ENCODE data around the gene CLDN3. TPM values are rescaled to one million over a fixed set of nuclear protein-coding genes. Genes with fewer than 3 reads are reported as not detected.

The CLDN3 gene
- total and polyA plus RNA-seq, 9 of the 15 experiments (the other 6 are each of a cell fraction or from before 2014, with no cell fraction given) = 0.29 TPM; not detected in 8

- no peak for TF ChIP-seq ZNF146 (CRISPR knock-in tag; IDR thresholded peaks at IDR 0.05; ENCODE audit: unreplicated experiment)
- no peak for TF ChIP-seq ZNF184 (CRISPR knock-in tag; IDR thresholded peaks at IDR 0.05)
- TF ChIP-seq ZNF695 (CRISPR knock-in tag; IDR thresholded peaks at IDR 0.05) = no peak
- TF ChIP-seq ADNP (tag; IDR thresholded peaks at IDR 0.05) = no peak
- no peak for TF ChIP-seq PCBP2 (IDR thresholded peaks at IDR 0.05; ENCODE audit: low read depth, low read length, poor library complexity, severe bottlenecking)
- TF ChIP-seq HDAC2 (IDR thresholded peaks at IDR 0.05) = no peak
- no peak for TF ChIP-seq ZZZ3 (IDR thresholded peaks at IDR 0.05)
- TF ChIP-seq GATAD2A (IDR thresholded peaks at IDR 0.05) = no peak
- TF ChIP-seq PTRF (tag; IDR thresholded peaks at IDR 0.05) = 0 out of 2 replicates have a peak, but pooled peaks have one; percentile 15
- TF ChIP-seq FOS (IDR thresholded peaks at IDR 0.05; ENCODE audit: extremely low read depth, insufficient read length) = no peak
- TF ChIP-seq ZBTB26 (CRISPR knock-in tag; IDR thresholded peaks at IDR 0.05) = no peak
- no peak for TF ChIP-seq CHD1 (IDR thresholded peaks at IDR 0.05; ENCODE audit: low read length)
- no peak for TF ChIP-seq ZC3H11A (IDR thresholded peaks at IDR 0.05; ENCODE audit: low read depth, low read length)
- no peak for TF ChIP-seq TBP (optimal IDR thresholded peaks at IDR 0.05; ENCODE audit: low read depth, low read length)
- no peak for TF ChIP-seq SMAD2 (IDR thresholded peaks at IDR 0.05; ENCODE audit: low read depth, low read length)
- TF ChIP-seq, protein P1, sequence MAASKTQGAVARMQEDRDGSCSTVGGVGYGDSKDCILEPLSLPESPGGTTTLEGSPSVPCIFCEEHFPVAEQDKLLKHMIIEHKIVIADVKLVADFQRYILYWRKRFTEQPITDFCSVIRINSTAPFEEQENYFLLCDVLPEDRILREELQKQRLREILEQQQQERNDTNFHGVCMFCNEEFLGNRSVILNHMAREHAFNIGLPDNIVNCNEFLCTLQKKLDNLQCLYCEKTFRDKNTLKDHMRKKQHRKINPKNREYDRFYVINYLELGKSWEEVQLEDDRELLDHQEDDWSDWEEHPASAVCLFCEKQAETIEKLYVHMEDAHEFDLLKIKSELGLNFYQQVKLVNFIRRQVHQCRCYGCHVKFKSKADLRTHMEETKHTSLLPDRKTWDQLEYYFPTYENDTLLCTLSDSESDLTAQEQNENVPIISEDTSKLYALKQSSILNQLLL (CRISPR knock-in tag; IDR thresholded peaks at IDR 0.05; ENCODE audit: borderline replicate concordance) = no peak
- TF ChIP-seq HOXB6 (CRISPR knock-in tag; IDR thresholded peaks at IDR 0.05; ENCODE audit: borderline replicate concordance) = no peak
- no peak for TF ChIP-seq NR2C1 (IDR thresholded peaks at IDR 0.05)
- no peak for TF ChIP-seq NR2C1 (tag; IDR thresholded peaks at IDR 0.05)
- TF ChIP-seq HDAC8 (tag; IDR thresholded peaks at IDR 0.05) = no peak
- TF ChIP-seq HMG20B (CRISPR knock-in tag; IDR thresholded peaks at IDR 0.05) = no peak
- TF ChIP-seq, protein P2, sequence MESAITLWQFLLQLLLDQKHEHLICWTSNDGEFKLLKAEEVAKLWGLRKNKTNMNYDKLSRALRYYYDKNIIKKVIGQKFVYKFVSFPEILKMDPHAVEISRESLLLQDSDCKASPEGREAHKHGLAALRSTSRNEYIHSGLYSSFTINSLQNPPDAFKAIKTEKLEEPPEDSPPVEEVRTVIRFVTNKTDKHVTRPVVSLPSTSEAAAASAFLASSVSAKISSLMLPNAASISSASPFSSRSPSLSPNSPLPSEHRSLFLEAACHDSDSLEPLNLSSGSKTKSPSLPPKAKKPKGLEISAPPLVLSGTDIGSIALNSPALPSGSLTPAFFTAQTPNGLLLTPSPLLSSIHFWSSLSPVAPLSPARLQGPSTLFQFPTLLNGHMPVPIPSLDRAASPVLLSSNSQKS (CRISPR knock-in tag; IDR thresholded peaks at IDR 0.05) = no peak
- 0 out of 2 replicates have a peak, but pooled peaks have one; percentile 48 for TF ChIP-seq ZNF197 (CRISPR knock-in tag; IDR thresholded peaks at IDR 0.05; ENCODE audit: low read depth)
- no peak for TF ChIP-seq PTTG1 (tag; IDR thresholded peaks at IDR 0.05; ENCODE audit: low read depth)
Measured at GRCh38 chr7:73749931-73750776, 19.9 kb downstream of the CLDN3 start (continued).
